OCI-LY7 (cell line): Measurements from ENCODE around the gene TNFAIP3. TPM values are rescaled to one million over a fixed set of nuclear protein-coding genes. Genes with fewer than 3 reads are reported as not detected.

Source experiments
- BruUV-seq: library from RNA; stranded (reverse); fragments of 400-500 nt; replicated peaks from 2 replicates; lab custom pipeline; 2021; lab: Mats Ljungman, UMichigan
- CTCF ChIA-PET: fragments of 300-600 bp; sonication (Branson Sonifier 250); formaldehyde crosslinking; loops from one replicate; lab custom pipeline; 2022; ENCODE audit warnings: antibody characterized with exemption; ENCODE audit not compliant: unreplicated experiment; lab: Charles Lee
- POLR2A ChIA-PET: fragments of 300-600 bp; sonication (Branson Sonifier 250); formaldehyde crosslinking; loops from one replicate; lab custom pipeline; 2022; ENCODE audit warnings: antibody characterized with exemption; lab: Charles Lee
- DNase-seq: peaks from one replicate; pipeline ENCODE4 v3.0.0-alpha.2; 2015; ENCODE audit warnings: low spot score
- H2AFZ ChIP-seq: fragments of 200-600 bp; sonication (generic), shearing (Covaris generic); 2 replicates; pipeline ENCODE4 v1.6.1; 2014; ENCODE audit warnings: mild to moderate bottlenecking, antibody characterized with exemption, low read length, moderate library complexity
- H3K27ac ChIP-seq: fragments of 200-600 bp; sonication (generic); 2 replicates; pipeline ENCODE4 v1.5.1; 2014; ENCODE audit warnings: mixed run types, low read depth, mild to moderate bottlenecking, moderate library complexity, low read length, inconsistent platforms; ENCODE audit not compliant: poor library complexity, severe bottlenecking
- H3K36me3 ChIP-seq: fragments of 200-600 bp; sonication (generic); 2 replicates; pipeline ENCODE4 v1.6.1; 2014; ENCODE audit warnings: mild to moderate bottlenecking, antibody characterized with exemption, low read length, moderate library complexity, mixed read lengths; ENCODE audit not compliant: insufficient read depth
- H3K4me1 ChIP-seq: fragments of 200-600 bp; sonication (generic); 2 replicates; pipeline ENCODE4 v1.5.1; 2014; ENCODE audit warnings: mild to moderate bottlenecking, low read length; ENCODE audit not compliant: insufficient read depth, poor library complexity, severe bottlenecking
- H3K4me2 ChIP-seq: fragments of 200-600 bp; sonication (generic); 2 replicates; pipeline ENCODE4 v1.6.1; 2014; ENCODE audit warnings: mild to moderate bottlenecking, low read length
- H3K4me3 ChIP-seq: fragments of 200-600 bp; sonication (generic); 2 replicates; pipeline ENCODE4 v1.5.1; 2014; ENCODE audit warnings: mild to moderate bottlenecking, low read depth, low read length; ENCODE audit not compliant: poor library complexity, severe bottlenecking
- H3K79me2 ChIP-seq: fragments of 200-600 bp; sonication (generic); 2 replicates; pipeline ENCODE4 v1.6.1; 2016; ENCODE audit warnings: low read depth, mild to moderate bottlenecking, low read length, moderate library complexity, mixed read lengths; ENCODE audit not compliant: insufficient read depth
- H3K9me2 ChIP-seq: fragments of 200-600 bp; sonication (generic); 2 replicates; pipeline ENCODE4 v1.6.1; 2016; ENCODE audit warnings: mild to moderate bottlenecking, low read length, mixed read lengths; ENCODE audit not compliant: insufficient read depth
- H3K9me3 ChIP-seq: fragments of 200-600 bp; sonication (generic); 2 replicates; pipeline ENCODE4 v1.6.1; 2014; ENCODE audit warnings: mild to moderate bottlenecking, mixed run types, low read length, mixed read lengths
- H4K20me1 ChIP-seq: fragments of 200-600 bp; sonication (generic); 2 replicates; pipeline ENCODE4 v1.6.1; 2014; ENCODE audit warnings: mild to moderate bottlenecking, antibody characterized with exemption, low read length, moderate library complexity, mixed read lengths; ENCODE audit not compliant: insufficient read depth
- CTCF ChIP-seq: fragments of 200-600 bp; sonication (generic); conservative IDR thresholded peaks from 2 replicates; pipeline ENCODE4 v1.5.1; 2014; ENCODE audit warnings: mild to moderate bottlenecking, antibody characterized with exemption, low read length, moderate library complexity, mixed read lengths
- EZH2phosphoT487 ChIP-seq: fragments of 200-600 bp; sonication (generic); IDR thresholded peaks from 2 replicates; pipeline ENCODE4 v1.6.1; 2018; ENCODE audit warnings: low read depth, borderline replicate concordance, mild to moderate bottlenecking, mixed run types, antibody characterized with exemption, low read length, moderate library complexity, mixed read lengths
- intact Hi-C: fragments of 100-400 bp; cut with micrococcal nuclease; formaldehyde crosslinking; loops from one replicate; pipeline ENCODE4 v1.10.0; 2022; ENCODE audit not compliant: unreplicated experiment
- total RNA-seq, 2 experiments: library from RNA; depleted of rRNA in 1 of 2; stranded (reverse); fragments of >200 nt in 1 of 2; shearing (Covaris generic) in 1 of 2; gene quantifications; 2 replicates each; pipeline ENCODE4 v1.2.3, GENCODE V29; 2014 to 2022

Gene TNFAIP3
- total RNA-seq, 2 experiments from 2014 or later, result 8.8 to 28.3 TPM

GRCh38 chr6:137820425-137820824 lies 46.6 kb upstream of the TNFAIP3 start:
- Histone ChIP-seq H3K4me2 (no peak overlapping the region), H3K36me3 (no peaks in the 10 kb centered on the region), H3K4me1 (no peaks in the 10 kb centered on the region), H3K79me2 (no peaks in the 10 kb centered on the region), H3K4me3 (no peak overlapping the region), H3K9me2 (no peaks in the 10 kb centered on the region), H3K27ac (no peak overlapping the region), H4K20me1 (no peaks in the 10 kb centered on the region), H3K9me3 (no peaks in the 10 kb centered on the region), H2AFZ (no peak overlapping the region)
- intact Hi-C loops, result loop anchor here (5.0 kb wide), 1 partner anchor 42 kb away; no protein-coding TSS in a partner anchor
- POLR2A ChIA-PET, result interaction anchor here (1.5 kb wide), 1 partner anchor 13 kb away, joined by 4 read pairs; no protein-coding TSS in a partner anchor
- CTCF ChIA-PET, result no interaction called here
- DNase-seq, result no peak
- no peak for TF ChIP-seq EZH2phosphoT487
- no peak for TF ChIP-seq CTCF
- BruUV-seq, result no TSS peak

DNA sequence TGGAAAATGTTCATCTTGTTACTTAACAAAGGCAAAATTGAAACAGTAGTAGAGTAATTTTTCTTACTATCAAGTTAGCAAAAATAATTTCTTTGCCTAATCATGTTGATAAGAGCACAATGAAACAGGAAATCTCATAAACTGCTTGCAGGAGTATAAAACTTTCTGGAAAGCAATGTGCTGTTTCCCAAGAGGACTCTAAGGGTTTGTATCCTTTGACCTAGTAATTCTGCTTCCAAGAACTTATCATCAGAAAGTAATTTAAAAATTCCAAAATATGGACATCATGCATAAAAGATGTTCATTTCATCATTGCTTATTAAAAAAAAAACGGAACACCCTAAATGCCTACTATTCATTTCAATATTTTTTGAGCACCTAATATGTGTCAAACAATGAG lies 46.1 kb upstream of the TNFAIP3 start:
- no peak for TF ChIP-seq EZH2phosphoT487
- no peak for TF ChIP-seq CTCF
- intact Hi-C loops, result loop anchor here (5.0 kb wide), 1 partner anchor 41 kb away; no protein-coding TSS in a partner anchor
- Histone ChIP-seq H3K4me2 (no peak overlapping the region), H3K79me2 (no peaks in the 10 kb centered on the region), H3K36me3 (no peaks in the 10 kb centered on the region), H3K4me1 (no peaks in the 10 kb centered on the region), H3K9me2 (no peaks in the 10 kb centered on the region), H3K27ac (no peak overlapping the region), H3K4me3 (no peak overlapping the region), H3K9me3 (no peaks in the 10 kb centered on the region), H4K20me1 (no peaks in the 10 kb centered on the region), H2AFZ (no peak overlapping the region)
- no peak for DNase-seq
- BruUV-seq, result no TSS peak
- ChIA-PET CTCF (no interaction called here), POLR2A (interaction anchor here (1.5 kb wide), 1 partner anchor 12 kb away, joined by 4 read pairs; no protein-coding TSS in a partner anchor)

GRCh38 chr6:137821491-137821890 lies 45.6 kb upstream of the TNFAIP3 start:
- no TSS peak for BruUV-seq
- no peak overlapping the region for H3K4me2 ChIP-seq
- CTCF ChIA-PET, result no interaction called here
- no peak overlapping the region for H2AFZ ChIP-seq
- intact Hi-C loops, result loop anchor here (5.0 kb wide), 1 partner anchor 41 kb away; no protein-coding TSS in a partner anchor
- no peaks in the 10 kb centered on the region for H3K4me1 ChIP-seq
- no peaks in the 10 kb centered on the region for H3K9me3 ChIP-seq
- H3K36me3 ChIP-seq, result no peaks in the 10 kb centered on the region
- no peak overlapping the region for H3K27ac ChIP-seq
- H4K20me1 ChIP-seq, result no peaks in the 10 kb centered on the region
- TF ChIP-seq EZH2phosphoT487 (no peak), CTCF (no peak)
- H3K9me2 ChIP-seq, result no peaks in the 10 kb centered on the region
- no peak overlapping the region for H3K4me3 ChIP-seq
- POLR2A ChIA-PET, result interaction anchor here (1.5 kb wide), 1 partner anchor 12 kb away, joined by 4 read pairs; no protein-coding TSS in a partner anchor
- no peaks in the 10 kb centered on the region for H3K79me2 ChIP-seq
- DNase-seq, result no peak
